ENCODE data around the gene CHCHD3.

Gene CHCHD3

DNA sequence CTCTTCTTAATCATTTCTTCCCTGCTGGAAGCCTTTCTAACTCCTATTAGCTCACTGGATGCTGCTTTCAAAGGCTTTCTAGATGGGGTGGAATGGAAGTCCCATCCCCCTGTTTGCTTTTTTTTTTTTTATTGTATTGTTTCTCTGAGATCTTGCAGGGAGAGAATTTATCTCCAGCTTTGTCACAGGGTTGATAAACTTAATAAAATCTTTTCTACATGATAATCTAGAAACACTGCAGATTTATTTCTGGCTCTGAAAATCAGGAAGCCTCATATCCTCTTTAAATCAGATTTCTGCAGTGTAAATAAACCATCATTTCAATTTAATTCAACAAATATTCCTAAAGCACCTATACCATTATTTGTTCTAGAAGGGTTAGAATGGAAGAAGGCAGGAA, 37.2 kb upstream of the CHCHD3 start:
- H3K36me3 ChIP-seq = no peaks in the 10 kb centered on the region
- DNase-seq = no peak
- intact Hi-C loops (cut with DNase I; ENCODE audit: low total_unique reads) = no loop called here
- no peaks in the 10 kb centered on the region for H3K9me3 ChIP-seq
- H3K27me3 ChIP-seq = peaks cover 0 to 9% of the 10 kb centered on the region in 2 donors
- H3K27ac ChIP-seq = no peak overlapping the region
- no peak for TF ChIP-seq CTCF (IDR thresholded peaks at IDR 0.05)
- H3K4me3 ChIP-seq = no peak overlapping the region
- H3K4me1 ChIP-seq = no peaks in the 10 kb centered on the region

DNA sequence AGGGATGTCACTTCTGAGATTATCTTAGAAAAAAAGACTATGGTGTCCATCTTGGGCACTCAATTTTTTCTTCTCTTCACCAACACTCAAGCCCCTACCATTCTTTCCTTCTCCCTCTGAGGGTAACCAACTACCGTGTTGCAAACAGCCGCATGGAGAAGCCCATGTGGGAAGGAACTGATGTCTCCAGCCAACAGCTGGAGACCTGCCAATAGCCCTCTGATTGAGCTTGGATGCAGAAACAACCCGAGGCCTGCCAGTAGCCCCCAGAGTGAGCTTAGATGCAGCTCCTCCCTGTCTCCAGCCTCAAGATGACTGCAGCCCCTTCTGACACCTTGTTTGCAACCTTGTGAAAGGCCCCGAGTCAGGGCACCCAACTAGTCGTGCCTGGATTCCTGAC, 36.4 kb upstream of the CHCHD3 start:
- Histone ChIP-seq H3K9me3 (no peaks in the 10 kb centered on the region), H3K4me3 (no peak overlapping the region), H3K36me3 (no peaks in the 10 kb centered on the region), H3K4me1 (no peaks in the 10 kb centered on the region), H3K27ac (no peak overlapping the region), H3K27me3 (peaks cover 0 to 9% of the 10 kb centered on the region in 2 donors)
- no peak for DNase-seq
- intact Hi-C loops (cut with DNase I; ENCODE audit: low total_unique reads) = no loop called here
- no peak for TF ChIP-seq CTCF (IDR thresholded peaks at IDR 0.05)

GRCh38 chr7:133117452-133117851, 35.6 kb upstream of the CHCHD3 start:
- intact Hi-C loops (cut with DNase I; ENCODE audit: low total_unique reads) = no loop called here
- TF ChIP-seq CTCF (IDR thresholded peaks at IDR 0.05) = no peak
- Histone ChIP-seq H3K4me1 (no peaks in the 10 kb centered on the region), H3K27ac (no peak overlapping the region), H3K9me3 (no peaks in the 10 kb centered on the region), H3K27me3 (peaks cover 0 to 12% of the 10 kb centered on the region in 2 donors), H3K36me3 (no peaks in the 10 kb centered on the region), H3K4me3 (no peak overlapping the region)
- DNase-seq = no peak

DNA sequence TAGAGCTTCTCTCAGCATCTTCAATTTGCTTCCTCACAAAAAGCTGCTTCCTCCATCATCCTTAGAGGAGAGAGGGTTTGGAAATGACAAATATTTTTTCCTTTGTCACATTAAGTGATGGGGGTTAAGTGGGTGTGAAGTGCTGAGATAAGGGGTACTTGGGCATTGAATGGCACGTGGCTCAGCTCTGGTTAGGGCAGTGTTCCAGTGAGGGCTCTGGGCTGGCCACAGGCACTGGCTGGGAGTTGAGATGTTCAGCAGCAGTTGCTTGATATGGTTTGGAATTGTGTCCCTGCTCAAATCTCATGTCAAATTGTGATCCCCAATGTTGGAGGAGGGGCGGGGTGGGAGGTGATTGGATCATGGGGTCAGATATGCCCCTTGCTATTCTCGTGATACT, 33.7 kb upstream of the CHCHD3 start:
- Histone ChIP-seq H3K4me3 (no peak overlapping the region), H3K27ac (no peak overlapping the region), H3K27me3 (peaks cover 0 to 15% of the 10 kb centered on the region in 2 donors), H3K9me3 (no peaks in the 10 kb centered on the region), H3K36me3 (no peaks in the 10 kb centered on the region), H3K4me1 (no peaks in the 10 kb centered on the region)
- intact Hi-C loops (cut with DNase I; ENCODE audit: low total_unique reads) = no loop called here
- no peak for DNase-seq
- no peak for TF ChIP-seq CTCF (IDR thresholded peaks at IDR 0.05)

DNA sequence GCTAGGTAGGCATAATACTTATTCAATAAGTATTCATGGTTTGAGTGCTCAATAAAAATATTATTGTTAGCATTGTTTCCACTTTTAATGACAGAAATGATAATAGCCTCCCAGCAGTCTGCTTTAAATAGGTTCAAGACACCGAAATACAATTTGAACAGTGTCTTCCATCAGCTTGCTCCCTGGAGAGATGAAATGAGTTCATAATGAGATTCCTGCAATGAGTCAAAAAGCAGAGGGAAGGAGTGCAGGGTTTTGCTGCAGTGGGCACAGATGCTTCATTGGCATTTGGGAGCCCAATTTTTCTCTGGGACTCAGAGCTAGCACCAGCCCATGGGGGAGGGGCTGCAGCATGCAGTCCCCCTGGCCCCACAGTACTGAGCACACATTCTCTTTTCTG, 32.6 kb upstream of the CHCHD3 start:
- Histone ChIP-seq H3K27me3 (peaks cover 0 to 15% of the 10 kb centered on the region in 2 donors), H3K36me3 (no peaks in the 10 kb centered on the region), H3K9me3 (peaks cover 0 to 9% (median 0%) of the 10 kb centered on the region in 3 donors), H3K4me3 (no peak overlapping the region), H3K27ac (no peak overlapping the region), H3K4me1 (no peaks in the 10 kb centered on the region)
- no peak for TF ChIP-seq CTCF (IDR thresholded peaks at IDR 0.05)
- DNase-seq = no peak
- intact Hi-C loops (cut with DNase I; ENCODE audit: low total_unique reads) = no loop called here

GRCh38 chr7:133112976-133113375, 31.1 kb upstream of the CHCHD3 start:
- no peak for TF ChIP-seq CTCF (IDR thresholded peaks at IDR 0.05)
- Histone ChIP-seq H3K9me3 (peaks cover 0 to 9% (median 5%) of the 10 kb centered on the region in 3 donors), H3K27me3 (peaks cover 0 to 15% of the 10 kb centered on the region in 2 donors), H3K4me1 (no peaks in the 10 kb centered on the region), H3K27ac (no peak overlapping the region), H3K36me3 (no peaks in the 10 kb centered on the region), H3K4me3 (no peak overlapping the region)
- no peak for DNase-seq
- intact Hi-C loops (cut with DNase I; ENCODE audit: low total_unique reads) = no loop called here
